Hepatocyte (in vitro differentiated cells): Measurements from ENCODE around the gene FBN1.

Source experiments
- CTCF ChIP-seq: fragments of 200-600 bp; sonication (generic); IDR thresholded peaks from 2 replicates; pipeline ENCODE4 v1.5.1; 2016; ENCODE audit warnings: antibody characterized with exemption, mild to moderate bottlenecking; ENCODE audit not compliant: poor library complexity
- EZH2 ChIP-seq: fragments of 200-600 bp; sonication (generic); IDR thresholded peaks from 2 replicates; pipeline ENCODE4 v1.6.1; 2016; ENCODE audit warnings: antibody characterized with exemption, mild to moderate bottlenecking, borderline replicate concordance

DNA sequence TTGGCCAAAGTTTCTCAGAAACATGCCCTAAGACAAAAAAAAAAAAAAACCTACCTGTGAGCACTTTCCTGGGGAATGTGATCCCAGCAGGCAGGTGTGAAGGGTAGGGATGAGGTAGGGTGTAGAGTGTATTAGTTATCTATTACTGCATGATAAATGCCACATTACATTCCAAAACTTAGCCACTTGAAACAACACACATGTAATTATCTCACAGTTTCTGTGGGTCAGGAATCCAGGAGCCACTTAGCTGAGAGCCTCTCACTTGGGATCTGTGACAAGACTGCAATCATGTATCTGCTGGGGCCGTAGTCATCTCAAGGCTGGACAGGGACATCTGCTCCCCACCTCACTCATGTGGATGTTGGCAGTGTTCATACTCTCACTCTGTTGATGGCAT, 18.9 kb upstream of the FBN1 start:
- TF ChIP-seq CTCF, result no peak
- TF ChIP-seq EZH2, result no peak
